ENCODE results near the gene RICTOR. TPM values are rescaled to one million over a fixed set of nuclear protein-coding genes. Genes with fewer than 3 reads are reported as not detected.

RICTOR gene
- total and polyA plus RNA-seq, 2 of the 4 experiments (the other 2 are of a cell fraction) = 4.1 to 35.7 TPM

DNA sequence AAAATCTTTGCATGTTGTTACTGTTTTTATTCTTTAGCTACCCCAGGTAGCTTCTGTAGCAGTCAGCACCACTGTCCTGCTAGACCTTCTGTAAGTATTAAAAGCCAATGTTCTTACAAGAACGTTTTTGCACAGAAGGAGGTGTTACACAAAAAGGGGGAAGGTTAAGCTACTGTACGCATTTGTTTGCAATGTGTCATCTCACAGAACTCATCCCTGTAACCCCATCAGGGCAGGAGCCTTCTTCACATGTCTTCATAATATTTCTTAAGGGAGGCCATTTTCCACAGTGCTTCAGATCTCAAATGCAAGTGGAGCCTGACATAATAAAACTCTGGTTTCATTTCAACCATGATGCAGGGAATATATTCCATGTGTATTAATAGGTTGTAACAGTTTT is 160.5 kb downstream of the RICTOR start:
- Histone ChIP-seq H4K20me1 (ENCODE audit: insufficient read depth, low read length) (no peaks in the 10 kb centered on the region), H3K4me3 (ENCODE audit: insufficient read depth, low read depth, low read length) (no peak overlapping the region), H3K27me3 (ENCODE audit: control insufficient read depth, insufficient read depth, low read length) (no peaks in the 10 kb centered on the region), H3K36me3 (ENCODE audit: control insufficient read depth, insufficient read depth, low read length) (peaks cover 23% of the 10 kb centered on the region), H3K14ac (replicated peaks; ENCODE audit: low read depth, low read length) (no peak overlapping the region), H3K4me1 (ENCODE audit: control insufficient read depth, insufficient read depth, low read length) (no peaks in the 10 kb centered on the region), H3K27ac (ENCODE audit: insufficient read depth, low read length) (no peak overlapping the region), H3K23ac (ENCODE audit: low read depth, low read length) (no peak overlapping the region), H2AK9ac (replicated peaks; ENCODE audit: low read depth, low read length, poor library complexity) (no peak overlapping the region), H3K18ac (ENCODE audit: low read depth, low read length) (no peak overlapping the region), H2BK120ac (ENCODE audit: low read depth, low read length) (no peak overlapping the region), H3K4ac (ENCODE audit: low read depth, low read length) (no peak overlapping the region), H2AK5ac (ENCODE audit: low read depth, low read length) (no peak overlapping the region), H3K9me1 (ENCODE audit: insufficient read depth, low read length) (no peaks in the 10 kb centered on the region), H3K9me3 (ENCODE audit: control insufficient read depth, insufficient read depth, low read length) (peaks cover 4% of the 10 kb centered on the region), H3K4me2 (ENCODE audit: low read depth, low read length) (no peak overlapping the region), H2BK5ac (ENCODE audit: low read depth, low read length, poor library complexity, severe bottlenecking) (no peak overlapping the region), H2BK15ac (ENCODE audit: low read depth, low read length) (no peak overlapping the region), H4K91ac (ENCODE audit: insufficient read depth, low read depth, low read length) (no peak overlapping the region), H3K9ac (ENCODE audit: low read depth, low read length) (no peak overlapping the region), H3K79me1 (ENCODE audit: low read depth in 1 of 2, low read length in 2 of 2) (peaks cover 7 to 8% of the 10 kb centered on the region in 2 experiments), H4K8ac (ENCODE audit: low read depth in 2 of 2, low read length in 2 of 2) (no peak overlapping the region), H4K5ac (ENCODE audit: low read depth, low read length) (no peak overlapping the region), H2AFZ (replicated peaks; ENCODE audit: low read length, poor library complexity) (no peak overlapping the region), H3K56ac (ENCODE audit: extremely low read depth, insufficient read depth, low read length) (no peak overlapping the region), H2BK20ac (ENCODE audit: low read depth, low read length) (no peak overlapping the region)
- intact Hi-C loops (cut with micrococcal nuclease) (no loop called here), dilution Hi-C loops (cut with HindIII; ENCODE audit: low sequenced_read_pairs, unreplicated experiment) (no loop called here), in situ Hi-C loops (cut with MboI; ENCODE audit: low sequenced_read_pairs) (no loop called here)
- ChIA-PET CTCF (no interaction called here), POLR2A (ENCODE audit: unreplicated experiment) (no interaction called here)
- no CpG with 5 or more reads among the region's 2 CpGs for WGBS, 2 experiments (ENCODE audit: extremely low coverage in 2 of 2, insufficient read length in 1 of 2)
- DNase-seq (no peak), ATAC-seq (ENCODE audit: low read depth) (no peak; the same call in 1 of the 2 replicates)
- no TSS peak for BruUV-seq (replicated peaks)
- TF ChIP-seq POLR2A (IDR thresholded peaks at IDR 0.05; ENCODE audit: low read depth, low read length) (no peak), RCOR1 (IDR thresholded peaks at IDR 0.05; ENCODE audit: insufficient replicate concordance, low read length) (no peak), SMC3 (IDR thresholded peaks at IDR 0.05; ENCODE audit: low read depth, low read length) (no peak), BHLHE40 (IDR thresholded peaks at IDR 0.05; ENCODE audit: low read depth, low read length) (no peak), RAD21 (IDR thresholded peaks at IDR 0.05; ENCODE audit: low read length) (no peak), ELK1 (IDR thresholded peaks at IDR 0.05; ENCODE audit: borderline replicate concordance, low read depth, low read length) (no peak), CTCF (conservative IDR thresholded peaks at IDR 0.05; ENCODE audit: low read depth, low read length) (no peak), CEBPB (IDR thresholded peaks at IDR 0.05; ENCODE audit: low read depth, low read length) (no peak), NFE2L2 (IDR thresholded peaks at IDR 0.05; ENCODE audit: low read depth, low read length) (no peak), FOS (IDR thresholded peaks at IDR 0.05; ENCODE audit: low read depth, low read length) (no peak), USF2 (IDR thresholded peaks at IDR 0.05; ENCODE audit: low read depth, low read length) (no peak), RFX5 (IDR thresholded peaks at IDR 0.05; ENCODE audit: low read depth, low read length) (no peak), MAZ (IDR thresholded peaks at IDR 0.05; ENCODE audit: borderline replicate concordance, low read depth, low read length) (no peak), MAFK (IDR thresholded peaks at IDR 0.05; ENCODE audit: low read depth, low read length) (no peak), MXI1 (IDR thresholded peaks at IDR 0.05; ENCODE audit: borderline replicate concordance, low read depth, low read length) (no peak), CHD1 (IDR thresholded peaks at IDR 0.05; ENCODE audit: low read depth, low read length) (no peak)
